NOMO-1 (cell line): ENCODE results near the gene MBNL3.

Experiments
- DNase-seq, 2 experiments: peaks; one replicate each; lab custom pipeline; 2025; ENCODE audit not compliant: unreplicated experiment in 2 of 2; lab: John Stamatoyannopoulos, UW

Gene MBNL3, protein sequence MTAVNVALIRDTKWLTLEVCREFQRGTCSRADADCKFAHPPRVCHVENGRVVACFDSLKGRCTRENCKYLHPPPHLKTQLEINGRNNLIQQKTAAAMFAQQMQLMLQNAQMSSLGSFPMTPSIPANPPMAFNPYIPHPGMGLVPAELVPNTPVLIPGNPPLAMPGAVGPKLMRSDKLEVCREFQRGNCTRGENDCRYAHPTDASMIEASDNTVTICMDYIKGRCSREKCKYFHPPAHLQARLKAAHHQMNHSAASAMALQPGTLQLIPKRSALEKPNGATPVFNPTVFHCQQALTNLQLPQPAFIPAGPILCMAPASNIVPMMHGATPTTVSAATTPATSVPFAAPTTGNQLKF

DNA sequence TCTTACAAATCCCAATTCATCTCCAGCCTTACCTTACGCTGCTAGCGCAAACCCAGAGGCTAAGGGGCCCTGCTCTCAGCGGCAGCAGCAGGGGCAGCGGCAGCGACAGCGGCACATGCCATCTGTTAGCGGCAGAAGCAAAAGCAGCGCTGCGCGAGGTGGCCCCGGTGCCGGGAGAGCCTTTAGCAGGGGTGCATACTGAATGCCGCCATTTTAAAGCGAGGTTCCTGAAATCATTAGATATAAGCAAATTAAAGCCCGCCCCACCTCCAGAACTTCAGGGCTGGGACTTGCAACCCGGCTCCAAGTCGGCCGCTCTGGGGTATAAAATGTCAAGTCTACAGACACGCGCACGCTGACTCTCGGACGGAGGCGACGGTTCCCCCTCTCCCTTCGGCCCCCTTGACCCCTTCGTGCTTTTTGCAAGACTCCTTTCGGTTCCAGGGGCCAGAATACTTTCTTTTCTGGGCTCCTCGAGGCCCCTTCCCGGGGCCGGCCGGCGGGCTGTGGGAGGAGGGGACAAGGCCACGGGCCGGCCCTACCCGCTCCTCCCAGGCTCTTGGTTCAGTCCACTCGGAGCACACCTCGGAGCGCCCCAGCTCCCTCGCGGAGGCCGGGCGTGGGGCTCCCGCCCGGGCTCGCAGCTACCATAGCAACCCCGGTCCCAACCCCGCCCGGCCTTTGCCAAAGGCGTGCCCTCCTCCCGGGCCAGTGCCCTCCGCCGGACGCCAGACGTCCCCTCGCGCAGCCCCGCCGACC, at the start of gene MBNL3:
Gene MBNL3, minus strand, starts transcription at position 220 of the 759 bp plus-strand sequence. CDS start 49,427 bp downstream, outside the sequence.
- DNase-seq, result peak; percentile 56 to 66

DNA sequence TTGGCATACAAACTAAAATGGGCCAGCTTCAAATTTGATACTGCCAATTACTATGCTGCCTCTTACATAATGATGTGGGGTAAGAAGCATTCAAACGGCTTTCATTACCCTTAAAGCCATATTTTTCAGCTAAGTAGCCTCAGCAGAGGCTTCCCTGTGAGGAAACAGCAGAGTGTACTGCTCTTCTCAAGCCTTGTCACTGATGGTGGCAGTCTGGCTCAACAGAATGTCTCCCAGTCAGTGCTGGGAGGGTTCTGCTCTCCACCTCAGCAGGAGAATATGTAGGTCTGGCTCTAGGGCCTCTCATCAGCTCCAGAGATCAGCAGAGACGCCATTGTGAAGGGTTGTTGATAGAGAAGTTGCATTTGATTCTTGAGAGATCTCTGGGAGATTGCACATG, 44.6 kb upstream of the MBNL3 start:
- DNase-seq, result no peak

DNA sequence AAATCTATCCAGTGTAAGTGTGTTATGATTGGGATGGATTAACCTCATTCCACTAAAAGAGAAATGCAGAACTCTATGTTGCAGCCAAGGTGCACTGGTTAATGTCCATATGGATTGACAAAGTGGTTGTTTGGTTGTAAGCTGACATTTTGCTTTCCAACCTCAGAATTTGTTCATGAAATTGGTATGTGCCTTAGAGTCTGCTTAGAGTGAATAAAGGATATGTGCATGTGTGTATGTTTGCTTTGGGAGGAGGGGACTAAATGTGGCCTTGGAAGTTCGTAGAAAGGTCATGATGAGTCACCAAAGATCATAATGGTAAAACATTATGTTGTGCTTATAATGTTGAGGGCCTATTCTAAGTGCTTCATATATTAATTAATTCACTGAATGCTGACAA, 44.1 kb upstream of the MBNL3 start:
- no peak for DNase-seq

DNA sequence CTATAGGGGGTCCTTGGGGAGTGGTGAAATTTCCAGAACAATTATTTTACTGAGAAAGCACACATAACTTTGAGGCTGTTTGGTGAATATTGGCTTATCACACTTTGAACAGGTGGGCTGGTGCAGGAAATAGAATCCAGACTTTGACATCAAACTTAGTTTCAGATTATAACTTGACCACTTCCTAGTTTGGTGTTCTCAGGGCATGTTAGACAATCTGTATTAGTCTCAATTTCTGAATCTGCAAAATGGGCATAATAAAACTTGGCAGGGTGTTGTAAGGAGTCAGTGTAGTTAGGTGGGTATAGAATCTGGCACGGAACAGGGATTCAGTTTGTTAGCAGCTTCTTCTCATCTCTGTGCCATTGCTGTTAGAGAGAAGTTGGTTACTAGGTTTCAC, 43.3 kb upstream of the MBNL3 start:
- no peak for DNase-seq

DNA sequence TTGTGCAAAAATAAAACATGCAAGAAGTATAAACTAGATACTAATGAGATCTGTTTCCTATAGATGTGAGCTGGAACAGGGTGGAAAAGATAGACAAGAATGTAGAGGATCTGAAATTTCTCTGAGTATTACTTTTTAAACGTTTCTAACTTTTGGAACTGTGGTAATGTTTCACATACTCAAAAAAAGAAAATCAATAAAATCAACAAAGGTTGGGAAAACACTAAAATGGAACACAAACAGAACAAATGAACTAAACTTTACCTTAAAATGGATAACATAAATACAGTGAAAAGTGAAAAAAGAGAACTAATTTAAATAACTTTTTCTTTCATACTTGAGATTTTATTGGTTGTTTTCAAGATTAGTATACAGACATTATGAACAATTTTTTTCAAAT, 32.0 kb upstream of the MBNL3 start:
- no peak for DNase-seq

DNA sequence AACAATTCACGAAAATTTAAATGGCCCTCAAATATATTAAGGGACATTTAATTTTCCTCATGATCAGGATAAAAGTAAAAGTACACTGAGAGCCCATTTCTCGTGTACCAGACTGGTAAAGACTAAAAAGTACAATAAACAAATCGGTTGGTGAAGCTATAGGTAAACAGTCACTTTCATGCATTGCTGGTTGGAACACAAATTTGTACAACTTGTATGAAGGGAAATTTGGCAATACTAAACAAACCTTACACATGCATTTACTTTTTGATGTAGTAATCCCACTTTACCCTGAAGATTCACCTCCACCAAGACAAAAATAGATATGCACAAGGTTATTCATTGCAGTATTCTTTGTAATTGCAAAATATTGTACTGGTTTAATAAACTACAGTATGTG, 31.4 kb upstream of the MBNL3 start:
- DNase-seq, result no peak

DNA sequence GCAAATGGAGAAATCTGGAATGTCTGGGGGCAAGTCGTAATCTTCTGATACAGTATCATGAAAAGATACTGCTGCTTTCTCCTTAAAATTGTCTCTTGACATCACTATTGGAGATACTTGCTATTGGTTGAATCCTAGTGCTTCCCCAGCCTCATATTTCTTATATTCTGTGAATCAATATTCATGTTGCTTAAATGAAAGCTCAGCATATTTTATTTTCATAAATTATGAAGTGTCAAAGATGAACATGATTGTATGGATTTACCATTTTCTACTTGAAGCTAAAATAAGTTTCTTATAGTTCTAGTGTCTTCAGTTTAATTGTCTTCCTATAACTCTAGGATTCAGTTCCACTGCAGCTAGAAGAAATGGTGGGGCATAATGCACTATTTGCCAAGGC, 29.6 kb upstream of the MBNL3 start:
- no peak for DNase-seq

DNA sequence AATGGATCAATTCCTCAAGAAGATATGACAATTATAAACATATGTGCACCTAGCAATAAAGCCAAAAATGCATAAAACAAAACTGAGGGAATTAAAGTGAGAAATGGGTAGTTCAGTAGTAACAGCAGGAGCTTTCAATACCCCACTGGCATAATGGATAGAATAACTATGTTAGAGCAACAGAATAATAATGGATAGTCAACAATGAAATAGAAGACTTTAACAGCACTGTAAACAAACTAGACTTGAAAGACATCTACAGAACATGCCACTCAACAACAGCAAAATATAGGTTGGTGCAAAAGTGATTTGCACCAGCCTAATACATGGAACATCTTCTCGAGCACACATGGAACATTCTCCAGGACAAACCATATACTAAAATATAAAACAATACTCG, 20.0 kb upstream of the MBNL3 start:
- no peak for DNase-seq

DNA sequence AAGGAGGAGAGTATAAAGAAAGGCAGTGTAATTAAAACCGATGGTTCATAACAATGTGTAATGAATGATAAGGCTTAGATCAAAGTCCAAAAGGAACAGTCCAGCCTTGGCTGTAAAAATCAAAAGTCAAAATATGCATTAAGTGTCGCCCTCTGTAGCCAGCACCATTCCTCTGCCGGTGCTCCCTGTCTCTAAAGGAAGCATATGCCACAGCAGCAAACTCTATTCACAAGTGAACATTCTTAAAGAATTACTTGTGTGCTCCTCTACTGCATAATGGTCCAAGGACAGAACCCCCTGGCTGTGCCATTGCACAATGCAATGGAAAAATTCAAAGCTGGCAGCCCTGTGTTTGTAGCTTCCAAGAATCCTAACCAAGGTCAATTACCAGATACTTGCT, 16.3 kb upstream of the MBNL3 start:
- DNase-seq, result no peak

DNA sequence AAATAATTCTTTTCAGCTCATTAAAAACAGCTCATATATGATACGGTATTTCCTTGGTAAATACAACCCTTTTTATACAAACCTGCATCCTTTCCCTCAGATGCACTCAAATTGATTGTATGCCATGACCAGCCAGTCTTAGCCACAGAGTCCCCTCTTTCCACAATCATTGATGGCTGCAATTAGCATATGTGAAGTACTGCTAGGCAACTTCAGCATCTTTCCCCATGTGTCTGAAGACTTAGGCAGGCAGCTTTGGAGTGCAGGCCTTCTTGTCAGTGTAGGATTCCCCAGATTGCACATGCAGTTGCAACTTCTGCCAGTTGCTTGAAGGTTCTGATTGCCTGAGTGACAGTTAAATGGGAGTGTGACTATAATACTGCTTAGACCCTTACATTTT, 15.6 kb upstream of the MBNL3 start:
- no peak for DNase-seq

DNA sequence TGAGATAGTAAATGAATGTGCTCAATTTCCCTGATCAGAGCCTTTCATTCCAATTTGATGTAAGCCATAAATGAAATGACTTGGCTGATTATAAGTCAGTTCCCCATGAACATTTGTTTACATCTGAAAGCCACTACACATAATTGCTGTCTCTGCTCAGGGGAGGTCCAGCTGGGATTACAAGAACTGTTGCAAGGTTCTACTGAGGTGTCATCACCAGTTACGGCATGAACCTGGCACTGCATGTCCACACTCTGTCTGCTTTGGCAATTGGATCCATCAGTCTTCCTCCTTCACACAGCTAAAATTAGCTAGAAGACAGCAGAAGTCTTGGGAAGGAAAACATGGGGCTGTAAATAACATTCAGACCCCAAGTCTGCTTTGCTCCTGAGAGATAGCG, 12.8 kb upstream of the MBNL3 start:
- no peak for DNase-seq

DNA sequence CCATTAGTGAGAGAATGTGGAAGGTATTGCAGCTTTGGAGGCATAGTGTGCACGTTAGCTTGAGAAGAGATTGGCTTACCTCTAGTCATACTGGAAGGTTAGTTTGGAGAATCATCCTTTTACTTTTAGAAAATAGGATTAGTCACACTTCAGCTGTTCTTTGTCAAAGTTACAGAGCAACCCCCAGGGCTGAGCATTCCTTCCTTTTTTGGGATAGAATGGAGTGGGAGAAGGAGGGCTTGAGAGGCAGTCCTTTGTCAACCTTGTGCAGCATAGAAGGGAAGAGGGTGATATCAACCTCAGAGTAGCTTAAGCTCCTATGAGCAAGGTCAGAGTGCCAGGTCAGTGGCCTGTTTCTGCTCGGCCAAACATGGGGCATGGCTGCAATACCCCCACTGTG, 8.6 kb upstream of the MBNL3 start:
- DNase-seq, result no peak

DNA sequence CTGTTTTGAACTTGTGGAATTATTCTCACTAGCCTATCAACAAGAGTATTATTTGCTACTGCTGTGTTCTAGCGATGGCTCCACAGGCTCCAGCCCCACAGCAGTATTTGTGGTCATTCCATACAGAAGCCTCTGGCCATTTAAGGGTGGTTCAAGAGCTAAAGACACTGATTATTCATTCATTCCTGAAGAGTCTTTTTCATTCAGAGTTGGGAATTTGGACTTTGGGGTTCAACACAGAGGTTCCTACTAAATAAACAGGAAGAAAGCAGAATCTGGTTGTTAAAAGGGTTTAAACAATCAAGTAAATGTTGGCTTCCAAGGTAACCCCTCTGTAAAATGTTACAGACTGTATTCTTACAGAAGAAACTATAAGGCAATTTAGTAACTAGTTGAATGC, 4.3 kb upstream of the MBNL3 start:
- no peak for DNase-seq

DNA sequence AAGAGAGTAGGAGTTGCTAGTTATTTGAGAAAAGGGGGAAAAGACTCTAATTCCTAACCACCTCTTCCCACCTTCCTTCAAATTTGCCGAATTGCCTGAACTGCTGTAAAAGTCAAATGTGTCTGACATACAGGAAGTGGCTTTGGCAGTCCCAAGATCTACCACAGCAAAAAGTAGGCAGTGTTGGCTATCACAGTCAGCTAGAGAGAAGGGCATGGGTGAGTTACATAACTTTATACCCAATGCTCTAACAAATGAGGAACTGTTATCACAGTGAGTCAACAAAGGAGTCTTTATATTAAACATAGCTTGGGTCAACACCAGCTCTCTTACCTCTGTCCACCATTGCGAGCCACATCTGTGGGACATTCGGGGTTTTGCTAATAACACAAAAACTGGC, 2.4 kb upstream of the MBNL3 start:
- peak; percentile 71 to 91 for DNase-seq

DNA sequence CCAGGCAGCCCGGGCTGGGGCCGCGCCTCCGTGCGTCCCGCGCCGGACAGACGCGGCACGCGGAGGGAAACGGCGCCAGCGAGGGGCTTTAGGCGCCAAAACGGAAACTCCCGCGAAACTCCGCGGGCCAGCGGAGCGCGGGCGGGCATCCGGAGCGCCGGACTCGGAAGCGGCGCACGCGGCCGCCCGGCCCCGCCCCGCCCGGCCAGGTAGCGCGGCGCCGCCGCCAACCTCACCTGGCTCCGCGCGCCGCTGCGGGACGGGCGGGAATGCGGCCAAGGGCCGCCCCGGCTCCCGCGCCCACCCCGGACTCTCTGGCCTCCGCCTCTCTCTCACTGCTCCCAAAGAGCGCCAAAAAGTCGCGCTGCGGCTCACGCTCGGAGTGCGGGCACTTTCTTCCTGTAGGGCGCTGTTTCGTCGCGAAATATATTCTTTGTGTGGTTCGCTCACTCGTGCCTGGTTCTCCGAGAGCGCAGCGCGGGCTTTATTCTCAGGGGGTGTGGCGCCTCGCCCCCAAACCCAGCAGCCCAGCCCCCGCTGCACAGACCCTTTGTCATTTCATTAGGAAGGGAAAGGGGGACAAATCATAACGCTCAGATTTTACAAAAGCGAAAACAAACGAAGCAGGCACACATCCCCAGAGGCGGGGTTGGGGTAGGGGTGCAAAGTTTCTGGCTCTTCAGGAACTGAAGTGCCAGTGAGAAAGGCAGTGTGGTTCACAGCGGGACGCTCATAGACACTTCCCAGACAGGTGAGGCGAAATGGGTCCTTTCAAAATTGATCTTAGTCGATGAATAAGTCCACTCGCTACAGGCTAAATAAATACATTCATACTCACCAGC, 961 bp upstream of the MBNL3 start:
- DNase-seq, result peak; percentile 31 to 41

DNA sequence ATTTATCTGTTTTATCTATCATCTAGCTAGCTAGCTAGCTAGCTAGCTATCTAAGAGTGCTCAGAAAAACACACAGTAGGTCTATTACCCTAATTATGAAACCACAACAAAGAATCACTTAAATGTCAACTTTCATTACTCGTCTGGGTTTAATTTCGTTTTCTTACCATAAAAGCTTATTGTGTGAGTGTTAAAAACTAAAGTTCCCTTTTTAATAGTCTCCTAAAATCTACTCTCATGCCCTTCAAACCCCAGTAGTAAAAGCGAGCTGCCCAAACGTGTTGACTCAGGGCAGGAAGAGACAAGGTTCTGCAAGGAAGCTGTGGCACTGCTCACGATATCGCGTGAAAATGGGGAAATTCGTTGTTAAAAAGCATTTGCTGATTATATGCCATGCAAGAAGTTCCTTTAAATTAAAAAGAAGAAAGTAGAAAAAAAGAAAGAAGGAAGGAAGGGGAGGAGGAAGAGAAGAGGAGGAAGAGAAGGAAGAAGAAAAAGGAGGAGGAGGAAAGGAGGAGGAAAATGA, 595 bp downstream of the MBNL3 start:
- DNase-seq, result peak; percentile 37 to 53

DNA sequence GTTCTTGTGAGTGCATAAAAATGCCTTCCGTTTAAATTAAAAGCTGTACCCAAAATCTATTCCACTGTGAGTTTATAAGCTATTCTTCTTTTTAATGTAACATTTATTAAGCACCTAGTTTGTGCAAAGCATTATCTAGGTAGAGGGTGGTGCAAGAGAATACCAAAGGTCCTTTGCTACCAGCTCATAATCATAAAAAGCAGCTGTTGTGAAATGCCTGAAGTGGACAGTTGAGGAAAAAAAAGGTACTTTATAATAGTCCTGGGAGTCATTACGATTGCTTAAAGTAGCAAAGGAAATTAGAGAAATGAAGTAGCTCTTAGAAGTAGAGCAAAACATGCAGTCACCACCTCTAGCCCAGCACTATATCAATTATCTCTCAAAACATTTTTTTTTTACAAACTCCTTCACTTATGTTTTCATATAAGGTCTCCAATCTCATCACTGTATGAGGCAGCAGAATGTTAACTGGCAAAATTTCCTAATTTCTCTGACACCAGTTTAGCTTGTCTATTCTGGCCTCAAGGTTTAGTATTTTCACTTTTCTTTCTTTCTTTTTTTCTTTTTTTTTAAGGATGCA, 2.1 kb downstream of the MBNL3 start:
- peak in 1 of 2 experiments; percentile 11 for DNase-seq

DNA sequence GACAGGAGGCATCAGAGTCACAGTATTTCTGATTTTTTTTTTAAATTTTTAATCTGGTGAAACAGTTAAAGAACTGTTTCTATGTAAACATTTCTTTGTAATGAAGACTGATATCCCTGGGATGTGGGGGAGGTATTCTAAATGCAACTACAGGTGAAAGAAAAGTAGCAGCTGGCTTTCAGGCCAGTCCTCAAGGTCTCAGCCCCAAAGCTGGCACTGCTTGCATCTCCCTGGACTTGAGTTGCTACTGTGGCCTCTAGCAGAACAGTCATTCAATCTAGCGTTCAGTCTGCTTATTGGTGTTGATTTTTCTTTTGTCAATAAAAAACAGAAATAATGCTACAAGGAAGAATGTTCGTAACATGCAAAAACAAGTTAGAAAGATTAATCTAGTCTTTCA, 4.9 kb downstream of the MBNL3 start:
- no peak for DNase-seq

DNA sequence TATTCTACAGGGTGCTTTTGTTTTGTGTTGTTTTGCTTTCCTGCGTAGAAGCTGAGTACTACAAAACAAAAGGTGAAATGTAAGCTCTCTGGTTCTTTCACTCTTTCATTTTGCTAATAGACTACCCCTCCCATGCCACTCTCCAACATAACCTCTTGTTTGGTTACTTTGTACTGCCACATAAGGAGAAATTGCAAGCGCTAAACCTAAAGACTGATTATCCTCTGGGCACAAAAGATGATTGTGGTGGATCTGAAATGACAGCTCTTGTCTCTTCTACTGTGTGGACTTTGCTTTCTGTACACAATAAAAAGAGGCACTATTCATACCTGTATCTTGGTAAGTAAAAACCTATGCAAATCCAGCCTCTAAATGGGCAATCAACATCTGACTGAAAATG, 5.3 kb downstream of the MBNL3 start:
- no peak for DNase-seq

DNA sequence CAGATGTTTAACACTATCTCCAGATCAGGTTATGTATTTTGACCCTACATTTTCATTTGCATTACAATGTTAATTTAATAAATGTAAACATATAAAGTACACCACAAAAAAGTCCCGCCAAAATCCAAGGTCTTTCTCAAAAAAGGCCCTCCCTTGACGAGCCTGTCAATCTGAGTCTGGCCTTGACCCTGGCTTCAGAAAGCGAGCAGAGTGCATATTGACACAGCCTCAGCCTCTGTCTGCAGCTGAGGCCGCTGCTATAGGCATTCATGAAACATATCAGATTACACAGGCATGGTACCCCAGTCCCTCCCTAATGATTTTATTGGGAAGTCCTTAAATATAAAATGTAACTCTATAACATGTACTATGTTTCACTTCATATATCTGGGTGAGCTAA, 6.2 kb downstream of the MBNL3 start:
- no peak for DNase-seq

DNA sequence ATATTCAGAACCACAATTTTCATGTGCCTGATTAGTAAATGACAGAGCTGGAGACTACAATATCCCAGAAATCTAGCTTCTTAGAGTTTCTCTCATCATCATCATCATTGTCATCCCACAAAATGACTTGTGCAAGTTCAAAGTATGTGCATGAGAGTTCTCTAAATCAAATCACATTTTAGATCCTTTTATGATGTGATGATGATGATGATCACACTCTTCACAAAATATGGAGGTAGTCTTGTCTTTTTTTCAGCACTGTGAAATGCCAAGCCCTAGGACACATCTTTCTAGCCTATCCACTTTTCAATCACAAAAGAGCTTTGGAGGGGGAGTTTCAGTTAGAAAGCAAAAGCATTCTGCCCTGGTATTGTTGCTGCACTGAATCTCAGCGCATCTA, 7.4 kb downstream of the MBNL3 start:
- no peak for DNase-seq
